HEK293T (cell line): ENCODE measurements around the gene RAMAC.

Experiments
- CTCF ChIA-PET: fragments of 350-600 bp; formaldehyde crosslinking; extraction: SDS; loops from one replicate; lab custom pipeline; 2021; ENCODE audit warnings: antibody characterized with exemption, inconsistent platforms; lab: Yijun Ruan, JAX
- POLR2A ChIA-PET: fragments of 350-600 bp; formaldehyde crosslinking; extraction: SDS; loops from one replicate; lab custom pipeline; 2020; ENCODE audit warnings: antibody characterized with exemption, inconsistent platforms; lab: Yijun Ruan, JAX
- DNase-seq: peaks from one replicate; pipeline ENCODE4 v3.0.0; 2012; ENCODE audit warnings: mixed read lengths; ENCODE audit errors: extremely low spot score
- ARNT ChIP-seq: fragments of 450-650 bp; IDR thresholded peaks from 2 replicates; pipeline ENCODE4 v1.6.1; 2017; ENCODE audit warnings: mild to moderate bottlenecking
- BHLHE40 ChIP-seq: fragments of 450-650 bp; IDR thresholded peaks from 2 replicates; pipeline ENCODE4 v1.6.1; 2016; ENCODE audit warnings: mild to moderate bottlenecking, moderate library complexity, borderline replicate concordance
- CTBP1 ChIP-seq: fragments of 450-650 bp; IDR thresholded peaks from 2 replicates; pipeline ENCODE4 v1.6.1; 2016; ENCODE audit warnings: borderline replicate concordance
- ELF4 ChIP-seq: fragments of 450-650 bp; IDR thresholded peaks from 2 replicates; pipeline ENCODE4 v1.6.1; 2017; ENCODE audit warnings: antibody characterized with exemption
- FOXA1 ChIP-seq: fragments of 450-650 bp; IDR thresholded peaks from 2 replicates; pipeline ENCODE4 v1.6.1; 2016; ENCODE audit warnings: mild to moderate bottlenecking
- FOXK2 ChIP-seq: fragments of 450-650 bp; IDR thresholded peaks from 2 replicates; pipeline ENCODE4 v1.6.1; 2016; ENCODE audit warnings: mild to moderate bottlenecking
- FOXM1 ChIP-seq: fragments of 450-650 bp; IDR thresholded peaks from 2 replicates; pipeline ENCODE4 v1.6.1; 2017; ENCODE audit warnings: mild to moderate bottlenecking, borderline replicate concordance
- HDGF ChIP-seq: fragments of 450-650 bp; IDR thresholded peaks from 2 replicates; pipeline ENCODE4 v1.6.1; 2017; ENCODE audit warnings: antibody characterized with exemption, borderline replicate concordance
- L3MBTL2 ChIP-seq: fragments of 450-650 bp; conservative IDR thresholded peaks from 2 replicates; pipeline ENCODE4 v1.6.1; 2016; ENCODE audit warnings: mild to moderate bottlenecking
- LEF1 ChIP-seq: fragments of 450-650 bp; IDR thresholded peaks from 2 replicates; pipeline ENCODE4 v1.6.1; 2017; ENCODE audit warnings: mild to moderate bottlenecking, borderline replicate concordance
- NFRKB ChIP-seq: fragments of 450-650 bp; IDR thresholded peaks from 2 replicates; pipeline ENCODE4 v1.6.1; 2016; ENCODE audit warnings: mild to moderate bottlenecking, moderate library complexity
- PKNOX1 ChIP-seq: fragments of 450-650 bp; IDR thresholded peaks from 2 replicates; pipeline ENCODE4 v1.6.1; 2016
- SP1 ChIP-seq: fragments of 450-650 bp; IDR thresholded peaks from 2 replicates; pipeline ENCODE4 v1.6.1; 2017
- SUZ12 ChIP-seq: fragments of 450-650 bp; IDR thresholded peaks from 2 replicates; pipeline ENCODE4 v1.6.1; 2016; ENCODE audit warnings: mild to moderate bottlenecking
- TARDBP ChIP-seq: fragments of 450-650 bp; IDR thresholded peaks from 2 replicates; pipeline ENCODE4 v1.6.1; 2016
- ZNF384 ChIP-seq: fragments of 450-650 bp; IDR thresholded peaks from 2 replicates; pipeline ENCODE4 v1.6.1; 2016

The RAMAC gene

DNA sequence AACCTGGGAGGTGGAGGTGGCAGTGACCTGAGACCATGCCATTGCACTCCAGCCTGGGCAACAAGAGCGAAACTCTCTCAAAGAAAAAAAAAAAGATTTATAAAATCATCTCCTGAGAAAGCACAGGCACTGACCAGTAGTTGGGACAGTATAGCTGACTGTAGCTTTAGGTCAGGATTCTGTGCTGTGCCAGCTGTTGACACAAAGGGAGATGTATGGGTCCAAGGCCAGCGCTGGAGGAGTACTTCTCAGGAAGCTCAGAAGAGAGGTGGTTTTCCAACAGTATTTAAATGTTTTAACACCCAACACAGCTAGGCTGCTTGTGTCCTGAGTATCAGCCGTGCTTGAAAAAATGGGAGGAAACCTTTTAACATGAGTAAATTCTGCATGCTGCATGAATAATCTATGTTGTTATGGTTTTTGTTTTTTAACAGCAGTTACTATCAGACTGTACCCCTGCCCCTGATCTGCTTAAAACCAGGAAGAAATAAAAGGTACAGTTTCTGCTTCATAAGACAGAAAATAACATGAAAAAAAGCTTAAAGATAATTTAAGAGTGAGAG lies 6.5 kb downstream of the RAMAC start:
- ChIA-PET CTCF (no interaction called here), POLR2A (interaction anchor here (1.4 kb wide), 1 partner anchor 19 kb away, joined by 5 read pairs; the partner anchor contains the start of gene C15orf40)
- DNase-seq: no peak
- TF ChIP-seq LEF1 (no peak), TARDBP (no peak), L3MBTL2 (no peak), FOXA1 (no peak), PKNOX1 (no peak), HDGF (no peak), FOXK2 (no peak), ARNT (no peak)

DNA sequence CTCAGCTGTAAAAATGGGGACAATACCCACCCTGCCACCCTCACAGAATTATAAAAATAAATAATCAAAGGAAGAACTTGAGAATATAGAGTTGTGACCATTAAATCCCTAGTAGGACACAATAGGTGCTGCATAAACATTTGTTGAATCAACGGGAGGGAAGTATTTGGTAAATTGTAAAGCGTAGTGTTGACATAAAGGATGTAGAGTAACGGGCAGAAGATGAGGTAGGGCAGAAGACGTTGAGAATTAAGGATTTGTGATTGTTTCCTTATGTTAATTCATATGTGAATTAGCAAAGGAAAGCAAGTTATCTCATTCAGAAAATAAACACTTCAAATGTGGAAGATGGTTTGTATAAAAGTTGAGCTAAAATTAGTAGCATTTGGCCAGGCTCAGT lies 7.1 kb downstream of the RAMAC start:
- POLR2A ChIA-PET: interaction anchor here (1.4 kb wide), 1 partner anchor 18 kb away, joined by 5 read pairs; the partner anchor contains the start of gene C15orf40

DNA sequence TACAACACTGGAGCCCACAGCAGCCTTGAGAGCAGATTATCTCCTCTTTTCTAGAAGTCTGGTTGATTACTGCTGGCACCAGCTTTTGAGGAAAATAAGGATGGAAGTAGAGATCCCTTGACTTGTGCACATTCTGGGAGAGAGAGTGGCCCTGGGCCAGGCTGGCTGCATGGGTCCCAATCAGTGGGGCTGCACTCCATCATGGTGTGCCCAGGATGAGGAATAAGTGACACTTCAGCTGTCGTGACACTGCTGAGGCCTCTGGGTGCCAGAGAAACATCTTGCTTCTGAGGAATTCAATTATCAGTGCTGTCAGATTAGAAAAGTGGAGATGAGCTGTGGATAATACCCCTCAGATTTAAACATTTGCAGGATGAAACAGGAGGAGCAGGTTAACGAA lies 9.1 kb downstream of the RAMAC start:
- ChIA-PET POLR2A (interaction anchor here (1.4 kb wide), 1 partner anchor 9 kb away, joined by 7 read pairs; the partner anchor contains the start of gene RAMAC), CTCF (interaction anchor here (0.6 kb wide), 2 partner anchors 9 to 463 kb away, joined by 3 read pairs; no protein-coding TSS in a partner anchor)
- DNase-seq: no peak
- no peak for TF ChIP-seq NFRKB
- no peak for TF ChIP-seq BHLHE40
- no peak for TF ChIP-seq CTBP1
- no peak for TF ChIP-seq SUZ12
- TF ChIP-seq PKNOX1: no peak
- TF ChIP-seq ZNF384: no peak
- TF ChIP-seq HDGF: no peak
- TF ChIP-seq FOXM1: no peak
- no peak for TF ChIP-seq FOXK2
- TF ChIP-seq FOXA1: no peak
- no peak for TF ChIP-seq ELF4
- TF ChIP-seq ARNT: no peak
- TF ChIP-seq L3MBTL2: no peak
- no peak for TF ChIP-seq LEF1
- TF ChIP-seq SP1: no peak
- no peak for TF ChIP-seq TARDBP

More for the DNA sequence above, 7.1 kb downstream of the RAMAC start:
- CTCF ChIA-PET: no interaction called here
- TF ChIP-seq PKNOX1: no peak
- TF ChIP-seq HDGF: no peak
- TF ChIP-seq CTBP1: no peak
- no peak for DNase-seq

- TF ChIP-seq SUZ12 (no peak), SP1 (no peak), HDGF (no peak), ZNF384 (no peak), TARDBP (no peak), LEF1 (no peak), PKNOX1 (no peak), CTBP1 (no peak)
- POLR2A ChIA-PET: interaction anchor here (1.1 to 1.4 kb wide), 2 partner anchors 10 to 315 kb away, joined by 3 to 7 read pairs; partner anchors contain the start of gene RAMAC
- DNase-seq: no peak
Observed at GRCh38 chr15:82995938-82996337, 9.9 kb downstream of the RAMAC start.

DNA sequence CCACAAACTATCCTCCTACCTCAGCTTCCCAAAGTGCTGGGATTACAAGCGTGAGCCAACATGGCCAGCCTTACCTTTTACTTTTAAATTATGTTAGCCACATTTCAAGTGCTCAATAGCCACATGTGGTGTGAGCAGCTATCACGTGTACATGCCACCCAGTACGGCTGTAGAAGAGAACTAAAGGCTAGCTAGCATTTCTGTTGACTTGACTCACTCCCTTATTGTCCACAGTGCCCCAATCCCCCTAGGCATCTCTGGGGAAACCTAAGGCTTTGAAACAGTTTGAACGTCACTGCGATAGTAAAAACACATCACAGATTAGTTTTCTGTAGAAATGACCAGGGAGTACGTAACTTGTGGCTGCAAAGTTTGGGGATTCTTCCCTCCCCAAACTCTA lies 13.4 kb downstream of the RAMAC start:
- ChIA-PET CTCF (interaction anchor here (0.7 to 1.6 kb wide), 5 partner anchors 12 to 370 kb away, joined by 3 to 11 read pairs (median 4); partner anchors contain the start of genes C15orf40 and RAMAC), POLR2A (interaction anchor here (1.0 to 2.0 kb wide), 3 partner anchors 12 to 249 kb away, joined by 3 to 11 read pairs (median 6); partner anchors contain the start of gene C15orf40)
- TF ChIP-seq FOXA1 (no peak), HDGF (no peak), TARDBP (no peak), LEF1 (no peak), ZNF384 (no peak), SUZ12 (no peak), SP1 (no peak), ARNT (no peak), FOXM1 (no peak), NFRKB (no peak), ELF4 (no peak), PKNOX1 (no peak), L3MBTL2 (no peak), FOXK2 (no peak), CTBP1 (no peak), BHLHE40 (no peak)
- DNase-seq: no peak

More at GRCh38 chr15:82995938-82996337, 9.9 kb downstream of the RAMAC start:
- CTCF ChIA-PET: interaction anchor here (0.6 kb wide), 1 partner anchor 464 kb away, joined by 3 read pairs; no protein-coding TSS in a partner anchor
